Measurements from ENCODE around the gene VEZT. TPM values are rescaled to one million over a fixed set of nuclear protein-coding genes. Genes with fewer than 3 reads are reported as not detected.
"Not testable (repeated sequence)": the region's sequence is repeated elsewhere in the genome, so short reads cannot be mapped to it uniquely, and the experiment has no call there.

The VEZT gene
- total and polyA plus RNA-seq, 12 donors = 17.1 to 92.5 (median 73.5) TPM

DNA sequence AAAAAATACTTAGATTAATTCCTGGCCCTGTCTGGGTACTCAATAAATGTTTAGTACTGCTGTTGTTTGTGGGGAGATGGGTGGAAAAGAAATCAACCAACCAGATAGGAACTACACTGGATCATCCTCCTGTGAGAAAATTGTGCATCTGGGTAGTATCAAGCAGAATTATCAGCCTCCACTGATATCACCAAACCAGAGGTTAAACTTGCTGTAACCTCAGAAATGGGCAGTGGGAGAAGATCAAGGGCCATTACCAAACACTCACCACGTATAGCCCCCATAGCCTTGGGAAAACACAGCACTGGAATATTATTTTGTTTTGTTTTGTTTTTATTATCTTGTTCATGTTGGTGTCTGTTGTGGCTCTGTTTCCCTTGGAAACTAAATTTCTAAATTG, 19.7 kb downstream of the VEZT start:
- WGBS, 2 donors = 56 to 62% methylated on average over 1 of the region's 1 CpG
- Histone ChIP-seq H3K27me3 (no peaks in the 10 kb centered on the region), H3K4me3 (no peak overlapping the region), H3K4me1 (peaks cover 0 to 47% (median 19%) of the 10 kb centered on the region in 9 donors), H3K9me3 (no peaks in the 10 kb centered on the region), H3K27ac (no peak overlapping the region), H3K36me3 (peaks cover 0 to 9% (median 3%) of the 10 kb centered on the region in 9 donors)
- intact Hi-C loops (cut with DNase I) = no loop called here
- TF ChIP-seq, protein P1, sequence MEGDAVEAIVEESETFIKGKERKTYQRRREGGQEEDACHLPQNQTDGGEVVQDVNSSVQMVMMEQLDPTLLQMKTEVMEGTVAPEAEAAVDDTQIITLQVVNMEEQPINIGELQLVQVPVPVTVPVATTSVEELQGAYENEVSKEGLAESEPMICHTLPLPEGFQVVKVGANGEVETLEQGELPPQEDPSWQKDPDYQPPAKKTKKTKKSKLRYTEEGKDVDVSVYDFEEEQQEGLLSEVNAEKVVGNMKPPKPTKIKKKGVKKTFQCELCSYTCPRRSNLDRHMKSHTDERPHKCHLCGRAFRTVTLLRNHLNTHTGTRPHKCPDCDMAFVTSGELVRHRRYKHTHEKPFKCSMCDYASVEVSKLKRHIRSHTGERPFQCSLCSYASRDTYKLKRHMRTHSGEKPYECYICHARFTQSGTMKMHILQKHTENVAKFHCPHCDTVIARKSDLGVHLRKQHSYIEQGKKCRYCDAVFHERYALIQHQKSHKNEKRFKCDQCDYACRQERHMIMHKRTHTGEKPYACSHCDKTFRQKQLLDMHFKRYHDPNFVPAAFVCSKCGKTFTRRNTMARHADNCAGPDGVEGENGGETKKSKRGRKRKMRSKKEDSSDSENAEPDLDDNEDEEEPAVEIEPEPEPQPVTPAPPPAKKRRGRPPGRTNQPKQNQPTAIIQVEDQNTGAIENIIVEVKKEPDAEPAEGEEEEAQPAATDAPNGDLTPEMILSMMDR (IDR thresholded peaks at IDR 0.05) = no peak
- no peak for DNase-seq
- ATAC-seq = peak in 1 of 8 donors; percentile 22

DNA sequence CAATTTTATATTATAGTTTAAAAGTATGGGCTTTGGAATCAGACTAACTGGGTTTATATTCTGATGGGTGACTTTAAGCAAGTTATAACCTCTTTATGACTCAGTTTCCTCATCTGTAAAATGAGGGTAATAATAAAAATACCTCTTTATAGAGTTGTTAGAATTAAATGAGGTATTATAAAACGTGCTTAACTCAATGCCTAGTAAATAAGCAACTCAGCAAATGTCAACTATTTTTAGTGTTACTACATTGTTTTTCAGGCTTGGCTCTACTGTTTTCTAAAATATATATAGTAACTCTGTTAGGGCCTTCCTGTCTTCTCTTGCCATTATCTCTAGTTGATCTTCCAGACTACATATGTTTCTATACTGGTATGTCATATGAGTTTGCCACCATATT, 20.5 kb downstream of the VEZT start:
- no peak overlapping the region for H3K4me3 ChIP-seq
- intact Hi-C loops (cut with DNase I) = no loop called here
- DNase-seq (no peak), ATAC-seq (no peak)
- no peak overlapping the region for H3K27ac ChIP-seq
- TF ChIP-seq, protein P1 (IDR thresholded peaks at IDR 0.05) = no peak
- no peaks in the 10 kb centered on the region for H3K27me3 ChIP-seq
- no peaks in the 10 kb centered on the region for H3K9me3 ChIP-seq
- peaks cover 0 to 41% (median 15%) of the 10 kb centered on the region in 9 donors for H3K4me1 ChIP-seq
- H3K36me3 ChIP-seq = peaks cover 0 to 17% (median 5%) of the 10 kb centered on the region in 9 donors
- 68 to 70% methylated on average over 1 of the region's 1 CpG for WGBS, 2 donors

DNA sequence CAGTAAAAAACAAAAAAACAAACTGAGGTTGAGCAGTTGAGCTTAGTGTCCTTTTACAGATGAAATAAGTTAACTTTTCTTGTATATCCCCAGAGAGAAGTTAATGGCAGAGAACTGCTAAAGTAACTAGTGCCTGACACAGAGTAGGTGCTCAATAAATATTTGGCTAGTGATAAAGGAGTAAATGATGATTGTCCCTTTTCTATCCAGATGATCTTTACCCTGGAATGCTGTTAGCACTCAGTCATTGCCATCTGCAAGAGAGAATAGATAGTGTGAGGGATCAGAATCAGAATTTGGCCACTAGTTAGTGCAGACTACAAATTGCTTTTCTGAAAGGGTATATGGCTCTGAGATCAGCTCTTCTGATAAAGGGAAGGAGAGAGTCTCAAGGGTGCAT, 21.6 kb downstream of the VEZT start:
- no peak for ATAC-seq
- no peaks in the 10 kb centered on the region for H3K27me3 ChIP-seq
- peak overlapping the region in 1 of 10 donors; percentile 25 for H3K27ac ChIP-seq
- TF ChIP-seq, protein P1 (IDR thresholded peaks at IDR 0.05) = no peak
- H3K4me1 ChIP-seq = peaks cover 0 to 41% (median 15%) of the 10 kb centered on the region in 9 donors
- no peak overlapping the region for H3K4me3 ChIP-seq
- no peaks in the 10 kb centered on the region for H3K9me3 ChIP-seq
- peaks cover 0 to 17% (median 8%) of the 10 kb centered on the region in 9 donors for H3K36me3 ChIP-seq
- DNase-seq = no peak
- intact Hi-C loops (cut with DNase I) = no loop called here

DNA sequence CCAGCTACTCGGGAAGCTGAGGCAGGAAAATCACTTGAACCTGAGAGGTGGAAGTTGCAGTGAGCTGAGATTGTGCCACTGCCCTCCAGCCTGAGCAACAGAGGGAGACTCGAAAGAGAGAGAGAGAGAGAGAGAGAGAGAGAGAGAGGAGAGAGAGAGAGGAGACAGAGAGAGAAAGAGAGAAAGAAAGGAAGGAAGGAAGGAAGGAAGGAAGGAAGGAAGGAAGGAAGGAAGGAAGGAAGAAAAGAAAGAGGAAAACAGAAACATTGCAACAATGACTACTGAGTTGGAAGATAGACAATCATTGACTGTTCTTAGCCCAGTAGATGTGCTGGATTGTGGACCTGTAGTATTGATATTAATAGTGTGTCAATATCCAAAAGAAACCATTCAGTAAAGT, 22.2 kb downstream of the VEZT start:
- peaks cover 0 to 13% (median 8%) of the 10 kb centered on the region in 9 donors for H3K36me3 ChIP-seq
- peaks cover 0 to 41% (median 15%) of the 10 kb centered on the region in 9 donors for H3K4me1 ChIP-seq
- H3K27me3 ChIP-seq; ATAC-seq; DNase-seq; H3K27ac ChIP-seq; intact Hi-C loops (cut with DNase I); H3K4me3 ChIP-seq; H3K9me3 ChIP-seq: not testable (repeated sequence)
- WGBS, 2 donors = 82 to 92% methylated on average over 2 of the region's 2 CpGs

DNA sequence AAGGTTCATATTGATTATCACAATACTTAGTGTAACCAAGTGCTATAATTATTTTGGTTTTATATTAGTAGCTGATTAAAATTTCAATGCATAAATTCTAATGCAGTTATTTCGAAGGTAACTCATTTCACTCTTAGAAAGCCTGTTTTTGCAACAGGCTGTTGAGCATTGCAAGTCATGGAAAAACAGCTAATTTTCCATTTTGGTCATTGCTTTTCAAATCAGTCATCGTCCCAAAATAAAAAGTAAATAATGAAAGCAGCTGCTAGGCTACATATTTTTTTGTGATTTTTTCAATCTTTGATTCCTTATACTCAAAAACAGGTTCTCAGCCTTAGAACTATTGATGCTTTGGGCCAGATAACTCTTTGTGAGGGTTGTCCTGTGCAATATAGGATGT, 22.9 kb downstream of the VEZT start:
- no peak for ATAC-seq
- Histone ChIP-seq H3K27ac (no peak overlapping the region), H3K4me3 (no peak overlapping the region), H3K4me1 (peaks cover 0 to 41% (median 15%) of the 10 kb centered on the region in 9 donors), H3K36me3 (peaks cover 0 to 13% (median 8%) of the 10 kb centered on the region in 9 donors), H3K9me3 (no peaks in the 10 kb centered on the region), H3K27me3 (no peaks in the 10 kb centered on the region)
- DNase-seq = no peak
- intact Hi-C loops (cut with DNase I) = no loop called here
- 83 to 91% methylated on average over 2 of the region's 2 CpGs for WGBS, 2 donors
- TF ChIP-seq, protein P1 (IDR thresholded peaks at IDR 0.05) = no peak

DNA sequence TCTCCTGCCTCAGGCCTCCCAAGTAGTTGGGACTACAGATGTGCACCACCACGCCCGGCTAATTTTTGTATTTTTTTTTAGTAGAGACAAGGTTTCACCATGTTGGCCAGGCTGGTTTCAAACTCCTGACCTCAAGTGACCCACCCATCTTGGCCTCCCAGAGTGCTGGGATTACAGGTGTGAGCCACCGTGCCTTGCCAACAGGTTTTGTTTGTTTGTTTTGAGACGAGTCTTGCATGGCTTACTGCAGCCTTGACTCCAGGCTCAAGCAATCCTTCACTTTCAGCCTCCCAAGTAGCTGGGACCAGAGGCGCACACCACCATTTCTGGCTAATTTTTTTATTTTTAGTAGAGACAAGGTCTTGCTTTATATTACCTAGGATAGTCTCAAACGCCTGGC, 23.5 kb downstream of the VEZT start:
- H3K4me1 ChIP-seq = peaks cover 0 to 42% (median 15%) of the 10 kb centered on the region in 9 donors
- intact Hi-C loops (cut with DNase I); DNase-seq; H3K27me3 ChIP-seq; H3K27ac ChIP-seq; H3K4me3 ChIP-seq; ATAC-seq; H3K9me3 ChIP-seq: not testable (repeated sequence)
- peaks cover 0 to 13% (median 8%) of the 10 kb centered on the region in 9 donors for H3K36me3 ChIP-seq
- 92 to 98% methylated on average over 6 of the region's 6 CpGs for WGBS, 2 donors
